Kidney (tissue), 14 donors: ENCODE data around the gene TMPRSS3. TPM values are rescaled to one million over a fixed set of nuclear protein-coding genes. Genes with fewer than 3 reads are reported as not detected.

Source experiments
- DNase-seq, 5 donors: peaks; one replicate each; pipeline ENCODE4 v3.0.0-alpha.2; 2013 to 2020
- FAIRE-seq: peaks from 2 replicates; lab custom pipeline; 2012; peaks lifted over from hg19 to GRCh38; lab: Jason Lieb, UNC
- H3K27ac ChIP-seq, 2 donors: one replicate each; pipeline ENCODE4 v1.7.0; 2013; ENCODE audit warnings: low read depth in 2 of 2, low read length in 2 of 2, inconsistent platforms in 1 of 2
- H3K27me3 ChIP-seq: one replicate; pipeline ENCODE4 v1.7.1; 2013; ENCODE audit warnings: low read length, inconsistent platforms; ENCODE audit not compliant: control insufficient read depth, insufficient read depth
- H3K36me3 ChIP-seq, 3 donors: one replicate each; pipeline versions ENCODE4 v1.7.0 to v1.7.1; 2013; ENCODE audit warnings: low read length in 3 of 3, control low read depth in 1 of 3, inconsistent platforms in 1 of 3; ENCODE audit not compliant: insufficient read depth in 3 of 3, control insufficient read depth in 2 of 3
- H3K4me1 ChIP-seq, 3 donors: one replicate each; pipeline versions ENCODE4 v1.7.0 to v1.7.1; 2013; ENCODE audit warnings: low read length in 3 of 3, inconsistent platforms in 1 of 3, low read depth in 1 of 3; ENCODE audit not compliant: control insufficient read depth in 2 of 3, insufficient read depth in 2 of 3
- H3K4me3 ChIP-seq, 3 donors: one replicate each; pipeline versions ENCODE4 v1.7.0 to v1.8.1; 2013; ENCODE audit warnings: low read length in 3 of 3, control low read depth in 1 of 3, inconsistent platforms in 1 of 3
- H3K9ac ChIP-seq, 3 donors: one replicate each; pipeline versions ENCODE4 v1.7.0 to v1.7.1; 2013; ENCODE audit warnings: low read length in 3 of 3, control low read depth in 1 of 3, inconsistent platforms in 1 of 3
- H3K9me3 ChIP-seq, 3 donors: one replicate each; pipeline versions ENCODE4 v1.7.0 to v1.7.1; 2013; ENCODE audit warnings: low read length in 3 of 3, control low read depth in 1 of 3, inconsistent platforms in 1 of 3; ENCODE audit not compliant: control insufficient read depth in 2 of 3, insufficient read depth in 1 of 3
- CTCF ChIP-seq: IDR thresholded peaks from 3 replicates; pipeline ENCODE4 v1.5.1; 2012; ENCODE audit warnings: mild to moderate bottlenecking, moderate library complexity, borderline replicate concordance; ENCODE audit not compliant: insufficient read depth; ENCODE audit errors: extremely low read depth
- intact Hi-C: fragments of 100-400 bp; cut with DNase I; formaldehyde crosslinking; loops from one replicate; pipeline ENCODE4 v1.11.1; 2022
- polyA plus RNA-seq: library from polyadenylated mRNA; stranded (reverse); fragments of 350-450 nt; fragmentation: Illumina TruSeq; extraction: RNeasy Lipid Tissue Mini Kit (QIAGEN cat#74804); gene quantifications from one replicate; pipeline ENCODE4 v1.2.3, GENCODE V29; 2014; ENCODE audit warnings: low read depth, low replicate concordance; ENCODE audit not compliant: insufficient read depth
- total RNA-seq: library from RNA; stranded (reverse); fragmentation: NEBNext Ultra II Directional; extraction: Animal tissue kit (Norgen Biotek cat#: 25700); gene quantifications from one replicate; pipeline ENCODE4 v1.2.1, GENCODE V29; 2021
- donor health status: control.
- donor health status: control.
- donor health status: control.
- donor health status: control.
- donor health status: control.
- donor health status: DM: yes; HTN: yes; CAD: no.
- donor health status: Normal renal cell carcinoma (clear cell type).

The TMPRSS3 gene
- total and polyA plus RNA-seq, 2 donors from 2014 or later: 3.0 to 15.4 TPM

GRCh38 chr21:42343556-42343955, 52.3 kb downstream of the TMPRSS3 start:
- TF ChIP-seq CTCF: no peak
- DNase-seq (no peak), FAIRE-seq (no peak)
- Histone ChIP-seq H3K4me3 (no peak overlapping the region), H3K9ac (no peak overlapping the region), H3K27me3 (no peaks in the 10 kb centered on the region), H3K9me3 (no peaks in the 10 kb centered on the region), H3K4me1 (peaks cover 0 to 3% (median 0%) of the 10 kb centered on the region in 3 donors), H3K36me3 (no peaks in the 10 kb centered on the region), H3K27ac (no peak overlapping the region)
- intact Hi-C loops: no loop called here

- FAIRE-seq (no peak), DNase-seq (no peak)
- Histone ChIP-seq H3K27me3 (no peaks in the 10 kb centered on the region), H3K27ac (no peak overlapping the region), H3K9ac (no peak overlapping the region), H3K4me3 (no peak overlapping the region), H3K9me3 (no peaks in the 10 kb centered on the region), H3K36me3 (no peaks in the 10 kb centered on the region), H3K4me1 (peaks cover 0 to 6% (median 0%) of the 10 kb centered on the region in 3 donors)
- intact Hi-C loops: no loop called here
- TF ChIP-seq CTCF: no peak
Measured at GRCh38 chr21:42343101-42343500, 52.8 kb downstream of the TMPRSS3 start.

- no peaks in the 10 kb centered on the region for H3K36me3 ChIP-seq
- H3K4me3 ChIP-seq: no peak overlapping the region
- no peaks in the 10 kb centered on the region for H3K9me3 ChIP-seq
- FAIRE-seq: no peak
- no peak overlapping the region for H3K27ac ChIP-seq
- peaks cover 0 to 9% (median 0%) of the 10 kb centered on the region in 3 donors for H3K4me1 ChIP-seq
- no peak for TF ChIP-seq CTCF
- DNase-seq: no peak
- no peak overlapping the region for H3K9ac ChIP-seq
- intact Hi-C loops: no loop called here
- H3K27me3 ChIP-seq: no peaks in the 10 kb centered on the region
Measured at GRCh38 chr21:42341776-42342542, 53.9 kb downstream of the TMPRSS3 start.
